ENCODE results near the gene CDKL5.
A peak's percentile ranks its signal among the peaks of the same experiment; 100 is the strongest.
"Not testable (repeated sequence)": the region's sequence is repeated elsewhere in the genome, so short reads cannot be mapped to it uniquely, and the experiment has no call there.

The CDKL5 gene

GRCh38 chrX:18574591-18574990 is 149.2 kb downstream of the CDKL5 start:
- DNase-seq (ENCODE audit: low read depth, low spot score) = no peak

DNA sequence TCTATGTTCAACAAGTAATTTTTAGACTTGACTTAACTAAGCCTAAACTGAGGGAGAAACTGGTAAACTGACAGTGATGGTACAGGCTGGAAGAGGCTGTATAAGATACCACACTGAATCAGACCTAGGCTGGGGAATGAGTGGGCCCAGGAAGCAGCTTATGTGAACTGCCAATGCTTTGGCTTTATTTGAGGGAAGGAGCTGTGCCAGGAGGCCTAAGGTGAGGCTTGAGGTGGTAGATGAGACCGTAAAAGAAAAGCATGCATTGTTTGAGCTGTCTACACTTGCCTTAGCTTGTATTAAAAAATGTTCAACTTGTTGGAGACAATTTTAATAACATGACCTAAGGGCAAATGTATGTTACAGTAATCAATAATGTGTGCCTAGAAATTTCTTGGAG is 150.3 kb downstream of the CDKL5 start:
- DNase-seq (ENCODE audit: low read depth, low spot score) = no peak

- no peak for DNase-seq (ENCODE audit: low read depth, low spot score)
Measured at GRCh38 chrX:18577400-18577799, 152.0 kb downstream of the CDKL5 start.

DNA sequence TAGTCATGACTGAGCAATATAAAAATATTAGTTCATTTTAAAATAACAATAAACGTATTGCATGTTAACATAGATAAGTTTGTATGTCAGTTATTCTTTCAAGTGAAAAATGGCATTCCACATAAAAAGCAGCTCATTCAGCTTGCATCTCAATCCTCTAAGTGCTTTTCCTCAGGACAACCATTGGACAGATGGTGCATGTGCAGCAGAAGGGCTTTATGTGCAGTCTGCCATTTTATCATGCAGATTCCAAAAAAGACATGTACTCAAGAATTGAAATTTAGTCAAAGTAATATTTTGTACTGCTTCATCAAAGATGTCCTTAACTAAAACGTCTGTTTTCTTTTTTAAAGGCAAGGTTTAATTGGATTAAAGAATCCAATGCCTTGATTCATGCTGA is 153.1 kb downstream of the CDKL5 start:
- no peak for DNase-seq (ENCODE audit: low read depth, low spot score)

GRCh38 chrX:18579495-18579894 is 154.1 kb downstream of the CDKL5 start:
- no peak for DNase-seq (ENCODE audit: low read depth, low spot score)

DNA sequence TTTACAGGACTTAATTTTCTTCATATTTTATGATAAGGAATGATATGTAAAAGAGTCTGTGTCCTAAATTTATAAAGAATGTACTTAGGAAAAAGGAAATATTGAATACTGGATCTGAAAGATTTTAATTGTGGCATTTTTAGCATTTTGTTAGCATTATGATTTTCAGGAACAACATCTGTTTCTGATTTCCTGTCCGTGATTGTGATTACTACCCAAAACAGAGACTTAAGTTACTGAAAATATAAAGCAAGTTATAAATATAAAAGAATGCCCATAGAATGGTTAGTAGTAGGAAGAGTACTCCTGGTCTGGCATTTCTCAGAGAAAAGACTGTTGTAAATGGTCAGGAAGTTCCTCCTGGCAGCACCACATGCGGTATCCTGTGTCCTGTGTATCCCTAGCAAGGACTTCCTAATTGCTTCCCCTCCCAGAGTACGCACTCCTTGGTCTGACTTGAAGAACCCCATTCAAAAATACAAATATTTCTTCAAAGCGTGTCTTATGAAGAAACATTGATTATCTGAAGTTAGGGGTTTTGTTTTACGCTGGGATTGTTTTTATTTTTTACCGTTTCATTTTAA is 157.6 kb downstream of the CDKL5 start:
- no peak for DNase-seq (ENCODE audit: low read depth, low spot score)

DNA sequence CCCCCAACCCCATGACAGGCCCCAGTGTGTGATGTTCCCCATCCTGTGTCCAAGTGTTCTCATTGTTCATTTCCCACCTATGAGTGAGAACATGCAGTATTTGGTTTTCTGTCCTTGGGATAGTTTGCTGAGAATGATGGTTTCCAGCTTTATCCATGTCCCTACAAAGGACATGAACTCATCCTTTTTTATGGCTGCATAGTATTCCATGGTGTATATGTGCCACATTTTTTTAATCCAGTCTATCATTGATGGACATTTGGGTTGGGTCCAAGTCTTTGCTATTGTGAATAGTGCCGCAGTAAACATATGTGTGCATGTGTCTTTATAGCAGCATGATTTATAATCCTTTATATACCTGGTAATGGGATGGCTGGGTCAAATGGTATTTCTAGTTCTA is 163.9 kb downstream of the CDKL5 start:
- not testable (repeated sequence) for DNase-seq (ENCODE audit: low read depth, low spot score)

DNA sequence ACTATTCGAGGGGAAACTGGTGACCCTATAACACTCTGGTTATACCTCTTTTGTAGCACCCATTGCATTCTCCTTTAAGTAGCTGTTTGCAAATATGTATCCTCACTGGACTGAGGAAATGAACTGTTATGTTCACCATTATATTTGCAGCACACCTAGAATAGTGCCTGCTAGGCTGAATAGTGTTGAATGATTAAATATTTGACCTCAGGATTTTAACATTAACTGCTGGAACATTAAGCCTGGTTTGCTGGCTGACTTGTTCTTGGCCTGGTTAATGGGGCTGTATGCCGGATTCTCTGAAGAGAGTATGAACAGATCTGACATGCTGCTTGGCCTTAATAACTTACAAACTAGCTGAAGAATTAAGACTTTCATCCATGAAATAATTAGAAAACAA is 166.4 kb downstream of the CDKL5 start:
- no peak for DNase-seq (ENCODE audit: low read depth, low spot score)

DNA sequence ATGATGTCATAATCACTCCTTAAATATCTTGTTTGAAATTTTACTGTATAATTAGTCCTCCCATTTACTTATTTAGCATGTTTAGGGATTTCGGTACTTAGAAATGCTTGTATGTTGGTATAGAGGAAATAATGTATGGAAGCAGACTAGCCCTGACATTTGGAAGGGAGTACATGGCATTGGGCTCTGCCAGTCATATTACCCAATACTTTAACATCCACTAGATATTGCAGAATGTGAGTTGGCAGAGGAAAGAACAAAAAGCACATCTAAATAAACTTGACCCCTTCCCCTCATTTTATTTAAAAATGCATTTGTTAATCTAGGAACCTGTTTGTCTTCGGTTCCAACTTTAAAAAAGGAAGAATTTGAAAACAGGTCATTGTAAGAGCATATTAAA is 168.7 kb downstream of the CDKL5 start:
- no peak for DNase-seq (ENCODE audit: low read depth, low spot score)

DNA sequence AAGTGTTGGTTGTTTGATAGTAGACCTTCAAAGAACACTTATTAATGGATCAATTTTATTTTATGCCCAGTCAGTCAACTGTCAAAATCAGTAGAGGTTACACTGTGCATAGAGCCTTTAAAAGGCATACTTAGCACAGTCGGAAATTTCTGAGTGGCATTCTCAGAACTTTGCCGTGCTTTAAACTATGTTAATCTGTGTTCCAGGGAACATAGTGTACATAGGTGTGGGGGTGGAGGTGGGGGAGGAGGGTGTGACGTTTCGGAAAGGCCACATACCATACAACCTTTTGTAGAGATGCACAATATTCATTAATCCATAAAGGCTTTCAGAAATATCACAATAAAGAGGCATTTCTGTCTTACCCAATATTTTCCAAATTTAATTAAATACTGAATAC is 170.7 kb downstream of the CDKL5 start:
- DNase-seq (ENCODE audit: low read depth, low spot score) = no peak

- no peak for DNase-seq (ENCODE audit: low read depth, low spot score)
Measured at GRCh38 chrX:18598413-18598812, 173.0 kb downstream of the CDKL5 start.

DNA sequence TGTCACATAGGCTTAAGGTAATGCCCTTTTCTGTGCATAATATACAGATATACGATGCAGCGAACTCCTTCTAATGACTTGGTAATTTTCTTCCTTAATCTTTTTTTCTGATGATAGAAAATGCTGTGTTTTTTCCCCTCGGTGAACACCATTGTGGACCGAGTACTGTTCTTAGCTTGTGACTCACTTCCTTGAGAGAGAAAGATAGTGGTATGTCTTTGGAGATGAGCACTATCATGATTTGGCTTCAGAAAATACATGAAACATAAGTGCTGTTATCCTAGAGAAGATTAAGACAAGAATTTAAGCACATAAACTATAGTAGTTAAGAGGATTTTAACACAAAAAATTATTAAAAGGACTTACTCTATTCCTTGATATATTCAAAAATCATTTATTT is 182.6 kb downstream of the CDKL5 start:
- DNase-seq (ENCODE audit: low read depth, low spot score) = no peak

- DNase-seq (ENCODE audit: low read depth, low spot score) = no peak
Measured at GRCh38 chrX:18613930-18614639, 188.7 kb downstream of the CDKL5 start.

- no peak for DNase-seq (ENCODE audit: low read depth, low spot score)
Measured at GRCh38 chrX:18616688-18617406, 191.4 kb downstream of the CDKL5 start.

DNA sequence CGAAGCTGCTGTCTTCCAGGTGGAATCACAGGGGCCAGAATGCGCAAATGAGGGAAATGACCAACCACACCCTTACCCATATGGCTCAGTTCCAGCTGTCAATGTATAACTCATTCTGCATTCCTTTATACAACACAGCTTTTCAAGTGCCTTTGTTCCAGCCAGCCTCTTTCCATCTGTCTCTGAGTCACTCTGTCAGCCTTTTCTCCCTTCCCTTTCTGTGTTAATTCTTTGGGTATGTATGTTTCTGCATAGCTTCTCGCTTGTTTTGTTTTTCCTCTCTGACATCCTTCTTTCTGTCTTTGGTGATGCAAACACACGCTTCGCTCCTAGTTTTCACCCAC is 192.0 kb downstream of the CDKL5 start:
- peak; percentile 9 for DNase-seq (ENCODE audit: low read depth, low spot score)

- DNase-seq (ENCODE audit: low read depth, low spot score) = no peak
Measured at GRCh38 chrX:18619288-18619687, 193.9 kb downstream of the CDKL5 start.

- peak; percentile 32 for DNase-seq (ENCODE audit: low read depth, low spot score)
Measured at GRCh38 chrX:18620349-18620748, 194.9 kb downstream of the CDKL5 start.

GRCh38 chrX:18624599-18624998 is 199.2 kb downstream of the CDKL5 start:
- DNase-seq (ENCODE audit: low read depth, low spot score) = no peak

GRCh38 chrX:18630934-18631333 is 205.5 kb downstream of the CDKL5 start:
- no peak for DNase-seq (ENCODE audit: low read depth, low spot score)

DNA sequence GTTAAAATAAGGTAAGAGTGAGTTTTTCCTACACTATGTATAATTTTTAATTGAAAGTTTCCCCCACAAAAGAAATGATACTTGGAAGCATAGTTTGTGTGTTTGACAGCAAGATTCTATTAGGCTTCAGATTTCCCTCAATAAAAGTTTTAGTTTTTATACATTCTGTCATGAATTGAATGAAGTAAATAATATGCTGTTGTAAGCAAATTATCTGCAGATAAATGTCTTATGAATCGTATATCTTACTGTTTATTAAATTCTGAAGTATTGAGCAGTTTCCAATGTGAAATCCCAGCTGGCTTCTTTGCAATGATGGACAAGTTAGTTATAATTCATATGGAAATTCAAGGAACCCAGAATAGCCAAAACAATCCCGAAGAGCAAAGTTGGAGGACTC is 213.0 kb downstream of the CDKL5 start:
- DNase-seq (ENCODE audit: low read depth, low spot score) = no peak

- no peak for DNase-seq (ENCODE audit: low read depth, low spot score)
Measured at GRCh38 chrX:18639280-18639679, 213.9 kb downstream of the CDKL5 start.

- peak; percentile 92 for DNase-seq (ENCODE audit: low read depth, low spot score)
Measured at GRCh38 chrX:18640686-18641085, 215.3 kb downstream of the CDKL5 start.

DNA sequence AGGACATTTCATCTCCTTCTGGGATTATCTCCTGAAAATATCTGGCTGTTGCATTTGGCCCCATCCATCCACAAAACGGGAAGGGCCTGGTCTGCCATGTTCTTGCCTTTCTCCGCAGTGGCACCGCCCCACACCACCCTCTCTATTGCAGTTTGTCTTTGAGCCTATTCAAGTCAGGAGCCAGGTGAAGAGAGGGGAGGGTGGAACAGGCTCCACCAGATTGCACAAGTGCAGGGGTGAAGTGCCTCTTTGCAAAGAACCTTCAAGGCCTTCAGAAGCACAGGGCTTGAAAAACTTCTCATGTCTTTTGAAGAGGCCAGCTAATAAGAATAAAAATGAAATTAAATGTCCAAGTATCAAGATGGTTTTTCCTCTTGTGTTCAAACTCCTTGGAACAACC is 217.8 kb downstream of the CDKL5 start:
- no peak for DNase-seq (ENCODE audit: low read depth, low spot score)

Data from ELF-1 (cell line).